H9 (cell line): Measurements from ENCODE around the gene AP2S1. TPM values are rescaled to one million over a fixed set of nuclear protein-coding genes. Genes with fewer than 3 reads are reported as not detected.

ENCODE experiments used
- DNase-seq: peaks from one replicate; pipeline ENCODE4 v3.0.0-alpha.2; 2017
- H2AFZ ChIP-seq: one replicate; pipeline ENCODE4 v1.6.1; 2013; ENCODE audit warnings: mild to moderate bottlenecking, low read length, control low read depth, moderate library complexity
- H2AK5ac ChIP-seq: 2 replicates; pipeline ENCODE4 v1.6.1; 2013; ENCODE audit warnings: low read length, control low read depth, mixed read lengths; ENCODE audit not compliant: insufficient read length
- H2BK120ac ChIP-seq: one replicate; pipeline ENCODE4 v1.6.1; 2013; ENCODE audit warnings: low read depth, mild to moderate bottlenecking, low read length, control low read depth, inconsistent platforms; ENCODE audit not compliant: poor library complexity, severe bottlenecking
- H2BK12ac ChIP-seq: 2 replicates; pipeline ENCODE4 v1.6.1; 2013; ENCODE audit warnings: low read length, control low read depth, mixed read lengths, low read depth; ENCODE audit not compliant: insufficient read length
- H2BK15ac ChIP-seq: 2 replicates; pipeline ENCODE4 v1.6.1; 2013; ENCODE audit warnings: low read depth, low read length, control low read depth
- H2BK20ac ChIP-seq: one replicate; pipeline ENCODE4 v1.6.1; 2013; ENCODE audit warnings: low read depth, mild to moderate bottlenecking, low read length, control low read depth, inconsistent platforms; ENCODE audit not compliant: poor library complexity, severe bottlenecking
- H2BK5ac ChIP-seq: 2 replicates; pipeline ENCODE4 v1.6.1; 2013; ENCODE audit warnings: low read length, control low read depth, mixed read lengths; ENCODE audit not compliant: insufficient read length
- H3K14ac ChIP-seq: 2 replicates; pipeline ENCODE4 v1.6.1; 2013; ENCODE audit warnings: low read length, control low read depth; ENCODE audit not compliant: insufficient read depth
- H3K18ac ChIP-seq: 2 replicates; pipeline ENCODE4 v1.6.1; 2013; ENCODE audit warnings: low read depth, mild to moderate bottlenecking, mixed read lengths, low read length, control low read depth; ENCODE audit not compliant: insufficient read length
- H3K23ac ChIP-seq: 2 replicates; pipeline ENCODE4 v1.6.1; 2013; ENCODE audit warnings: low read length, control low read depth, mixed read lengths, low read depth; ENCODE audit not compliant: insufficient read length
- H3K23me2 ChIP-seq: 2 replicates; pipeline ENCODE4 v1.6.1; 2013; ENCODE audit warnings: low read depth, mild to moderate bottlenecking, mixed read lengths, low read length, control low read depth; ENCODE audit not compliant: insufficient read length, poor library complexity, severe bottlenecking
- H3K27ac ChIP-seq: 2 replicates; pipeline ENCODE4 v1.5.1; 2013; ENCODE audit warnings: low read length, control low read depth, mixed read lengths, low read depth; ENCODE audit not compliant: insufficient read length
- H3K27me3 ChIP-seq: 2 replicates; pipeline ENCODE4 v1.6.1; 2013; ENCODE audit warnings: low read length, control low read depth, inconsistent platforms; ENCODE audit not compliant: insufficient read depth
- H3K4ac ChIP-seq: 2 replicates; pipeline ENCODE4 v1.6.1; 2013; ENCODE audit warnings: low read depth, mild to moderate bottlenecking, control low read depth, inconsistent platforms, low read length, moderate library complexity
- H3K4me1 ChIP-seq: 2 replicates; pipeline ENCODE4 v1.6.1; 2013; ENCODE audit warnings: low read length, control low read depth, inconsistent platforms; ENCODE audit not compliant: insufficient read depth
- H3K4me2 ChIP-seq: 2 replicates; pipeline ENCODE4 v1.6.1; 2013; ENCODE audit warnings: low read length, control low read depth, mixed read lengths; ENCODE audit not compliant: insufficient read length, insufficient read depth
- H3K56ac ChIP-seq: 2 replicates; pipeline ENCODE4 v1.6.1; 2013; ENCODE audit warnings: low read depth, mild to moderate bottlenecking, mixed read lengths, low read length, control low read depth; ENCODE audit not compliant: insufficient read length
- H3K79me1 ChIP-seq: 2 replicates; pipeline ENCODE4 v1.6.1; 2013; ENCODE audit warnings: low read depth, mild to moderate bottlenecking, moderate library complexity, low read length, control low read depth, inconsistent platforms; ENCODE audit not compliant: insufficient read depth, poor library complexity, severe bottlenecking
- H3K79me2 ChIP-seq: 2 replicates; pipeline ENCODE4 v1.6.1; 2013; ENCODE audit warnings: low read length, control low read depth, inconsistent platforms; ENCODE audit not compliant: insufficient read depth
- H3K9ac ChIP-seq: 2 replicates; pipeline ENCODE4 v1.6.1; 2013; ENCODE audit warnings: low read length, control low read depth, mixed read lengths; ENCODE audit not compliant: insufficient read length; ENCODE audit errors: extremely low read depth
- H3K9me3 ChIP-seq: one replicate; pipeline ENCODE4 v1.6.1; 2013; ENCODE audit warnings: low read depth, low read length, inconsistent platforms; ENCODE audit not compliant: control insufficient read depth
- H3T11ph ChIP-seq: one replicate; pipeline ENCODE4 v1.6.1; 2013; ENCODE audit warnings: mild to moderate bottlenecking, low read length, control low read depth, inconsistent platforms
- H4K20me1 ChIP-seq: one replicate; pipeline ENCODE4 v1.6.1; 2013; ENCODE audit not compliant: control insufficient read depth, insufficient read length, insufficient read depth
- H4K5ac ChIP-seq: 2 replicates; pipeline ENCODE4 v1.6.1; 2013; ENCODE audit warnings: low read depth, mild to moderate bottlenecking, mixed read lengths, low read length, control low read depth; ENCODE audit not compliant: insufficient read length
- H4K8ac ChIP-seq: replicated peaks from 2 replicates; pipeline ENCODE4 v1.6.1; 2013; ENCODE audit warnings: low read length, control low read depth, mixed read lengths, low read depth; ENCODE audit not compliant: insufficient read length
- H4K91ac ChIP-seq: 2 replicates; pipeline ENCODE4 v1.6.1; 2013; ENCODE audit warnings: low read depth, mild to moderate bottlenecking, moderate library complexity, mixed read lengths, low read length, control low read depth; ENCODE audit not compliant: insufficient read length
- H3K27ac Mint-ChIP-seq, 3 experiments: 2 replicates in 2 of 3; 3 replicates in 1 of 3; pipeline ENCODE4 v1.8.0; 2020 to 2021; ENCODE audit warnings: mixed read lengths in 3 of 3, mild to moderate bottlenecking in 1 of 3, moderate library complexity in 1 of 3
- H3K27me3 Mint-ChIP-seq: 2 replicates; pipeline ENCODE4 v1.8.0; 2021; ENCODE audit warnings: low read depth, mild to moderate bottlenecking, moderate library complexity, mixed read lengths
- H3K36me3 Mint-ChIP-seq, 3 experiments: 2 replicates in 2 of 3; 3 replicates in 1 of 3; pipeline ENCODE4 v1.8.0; 2020 to 2021; ENCODE audit warnings: low read depth in 3 of 3, mixed read lengths in 3 of 3; ENCODE audit not compliant: insufficient read depth in 1 of 3
- H3K4me1 Mint-ChIP-seq, 2 experiments: 2 replicates each; pipeline ENCODE4 v1.8.0; 2020; ENCODE audit warnings: mixed read lengths in 2 of 2
- H3K4me3 Mint-ChIP-seq, 2 experiments: 2 replicates in 1 of 2; 3 replicates in 1 of 2; pipeline ENCODE4 v1.8.0; 2020 to 2021; ENCODE audit warnings: mild to moderate bottlenecking in 2 of 2, mixed read lengths in 2 of 2, moderate library complexity in 1 of 2
- H3K9me3 Mint-ChIP-seq, 2 experiments: 2 replicates in 1 of 2; 3 replicates in 1 of 2; pipeline ENCODE4 v1.8.0; 2020; ENCODE audit warnings: mild to moderate bottlenecking in 2 of 2, mixed read lengths in 2 of 2, moderate library complexity in 1 of 2
- WGBS: extraction: QIAGEN DNeasy Blood & Tissue Kit; methylation state at CpG from one replicate; pipeline ENCODE4 v1.1.7; 2013; ENCODE audit warnings: missing lambda C conversion rate, low lambda C conversion rate, mixed read lengths; ENCODE audit not compliant: insufficient read length; ENCODE audit errors: extremely low coverage; 5-methylcytosine and 5-hydroxymethylcytosine counted together
- total RNA-seq: library from RNA; stranded (reverse); gene quantifications from 2 replicates; pipeline ENCODE4 v1.2.1, GENCODE V29; 2021
- TF ChIP-seq, protein P1 (sequence below): fragments of 200-600 bp; sonication (generic); conservative IDR thresholded peaks from 3 replicates; pipeline ENCODE4 v1.8.0; 2021; ENCODE audit warnings: antibody characterized with exemption, mild to moderate bottlenecking

Gene AP2S1
- total RNA-seq, 1 experiment from 2014 or later = 193 TPM

DNA sequence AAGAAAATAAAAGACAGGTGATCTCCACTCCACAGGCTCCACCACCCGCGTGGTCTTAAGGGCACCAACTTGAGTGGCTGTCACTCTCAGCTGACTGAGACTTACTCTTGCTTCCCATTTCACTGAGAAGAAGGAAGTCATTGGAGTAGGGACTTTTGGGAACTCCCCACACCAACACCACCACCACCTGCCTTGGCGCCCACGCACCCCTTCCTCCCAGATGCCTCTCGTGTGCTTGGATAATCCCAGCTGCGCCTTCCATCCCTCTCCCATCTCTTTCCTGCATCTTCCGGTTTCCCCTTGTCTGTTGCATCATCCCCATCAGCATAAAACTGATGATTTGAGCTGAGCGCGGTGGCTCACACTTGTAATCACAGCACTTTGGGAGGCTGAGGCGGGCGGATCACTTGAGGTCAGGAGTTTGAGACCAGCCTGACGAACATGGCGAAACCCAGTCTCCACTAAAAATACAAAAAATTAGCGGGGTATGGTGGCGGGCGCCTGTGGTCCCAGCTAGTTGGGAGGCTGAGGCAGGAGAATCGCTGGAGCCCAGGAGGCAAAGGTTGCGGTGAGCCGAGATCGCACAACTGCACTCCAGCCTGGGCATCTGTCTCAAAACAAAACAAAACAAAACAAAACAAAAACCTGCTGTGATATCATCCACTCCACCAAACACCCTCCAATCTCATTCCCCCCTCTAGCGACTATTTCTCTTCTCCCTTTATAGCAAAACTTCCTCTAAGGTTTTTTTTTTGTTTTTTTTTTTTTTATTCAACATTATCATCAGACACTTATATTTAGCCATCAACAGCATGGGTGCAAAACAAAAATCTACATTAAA is 25.5 kb downstream of the AP2S1 start:
- H4K5ac ChIP-seq = no peak overlapping the region
- no peaks in the 10 kb centered on the region for H3K9me3 ChIP-seq
- no peaks in the 10 kb centered on the region; the same call in 1 of the 2 replicates for H3K27me3 Mint-ChIP-seq
- no peak overlapping the region for H2BK120ac ChIP-seq
- no peaks in the 10 kb centered on the region for H3K36me3 Mint-ChIP-seq
- peak overlapping the region; percentile 70 for H3K18ac ChIP-seq
- no CpG with 5 or more reads among the region's 21 CpGs for WGBS
- H4K8ac ChIP-seq = no peak overlapping the region
- no peak overlapping the region for H3K27ac ChIP-seq
- no peaks in the 10 kb centered on the region for H3K4me1 ChIP-seq
- H2AFZ ChIP-seq = no peak overlapping the region
- no peak overlapping the region for H2BK12ac ChIP-seq
- no peaks in the 10 kb centered on the region for H3K79me2 ChIP-seq
- no peaks in the 10 kb centered on the region for H3K27me3 ChIP-seq
- no peak overlapping the region for H3T11ph ChIP-seq
- H3K79me1 ChIP-seq = no peaks in the 10 kb centered on the region
- H3K4me2 ChIP-seq = no peak overlapping the region
- TF ChIP-seq, protein P1, sequence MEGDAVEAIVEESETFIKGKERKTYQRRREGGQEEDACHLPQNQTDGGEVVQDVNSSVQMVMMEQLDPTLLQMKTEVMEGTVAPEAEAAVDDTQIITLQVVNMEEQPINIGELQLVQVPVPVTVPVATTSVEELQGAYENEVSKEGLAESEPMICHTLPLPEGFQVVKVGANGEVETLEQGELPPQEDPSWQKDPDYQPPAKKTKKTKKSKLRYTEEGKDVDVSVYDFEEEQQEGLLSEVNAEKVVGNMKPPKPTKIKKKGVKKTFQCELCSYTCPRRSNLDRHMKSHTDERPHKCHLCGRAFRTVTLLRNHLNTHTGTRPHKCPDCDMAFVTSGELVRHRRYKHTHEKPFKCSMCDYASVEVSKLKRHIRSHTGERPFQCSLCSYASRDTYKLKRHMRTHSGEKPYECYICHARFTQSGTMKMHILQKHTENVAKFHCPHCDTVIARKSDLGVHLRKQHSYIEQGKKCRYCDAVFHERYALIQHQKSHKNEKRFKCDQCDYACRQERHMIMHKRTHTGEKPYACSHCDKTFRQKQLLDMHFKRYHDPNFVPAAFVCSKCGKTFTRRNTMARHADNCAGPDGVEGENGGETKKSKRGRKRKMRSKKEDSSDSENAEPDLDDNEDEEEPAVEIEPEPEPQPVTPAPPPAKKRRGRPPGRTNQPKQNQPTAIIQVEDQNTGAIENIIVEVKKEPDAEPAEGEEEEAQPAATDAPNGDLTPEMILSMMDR = no peak
- H3K4me1 Mint-ChIP-seq = peaks cover 7 to 9% of the 10 kb centered on the region in 2 experiments; a peak in 3 of 4 replicates
- H3K9ac ChIP-seq = no peak overlapping the region
- H3K4ac ChIP-seq = no peak overlapping the region
- peaks cover 0 to 2% of the 10 kb centered on the region in 2 experiments; a peak in 2 of 5 replicates for H3K9me3 Mint-ChIP-seq
- peak overlapping the region in 1 of 3 experiments; percentile 54; a peak in 1 of 7 replicates for H3K27ac Mint-ChIP-seq
- no peak for DNase-seq
- H2BK5ac ChIP-seq = no peak overlapping the region
- no peak overlapping the region for H2AK5ac ChIP-seq
- H3K23me2 ChIP-seq = no peaks in the 10 kb centered on the region
- no peak overlapping the region for H2BK20ac ChIP-seq
- H3K56ac ChIP-seq = no peak overlapping the region
- no peak overlapping the region for H3K4me3 Mint-ChIP-seq
- H3K23ac ChIP-seq = no peak overlapping the region
- no peak overlapping the region for H2BK15ac ChIP-seq
- no peak overlapping the region for H4K91ac ChIP-seq
- H3K14ac ChIP-seq = no peak overlapping the region
- no peaks in the 10 kb centered on the region for H4K20me1 ChIP-seq
